Liver (tissue), 9 donors: Measurements from ENCODE around the gene OTUD7B. TPM values are rescaled to one million over a fixed set of nuclear protein-coding genes. Genes with fewer than 3 reads are reported as not detected.
A peak's percentile ranks its signal among the peaks of the same experiment; 100 is the strongest.

ENCODE experiments used
- DNase-seq: peaks from one replicate; pipeline ENCODE4 v3.0.0-alpha.2; 2017; ENCODE audit warnings: low spot score
- H3K27ac ChIP-seq, 2 donors: one replicate each; pipeline ENCODE4 v1.7.0; 2013; ENCODE audit warnings: inconsistent platforms in 2 of 2, low read length in 2 of 2, control low read depth in 1 of 2, low read depth in 1 of 2, mild to moderate bottlenecking in 1 of 2
- H3K27me3 ChIP-seq, 4 donors: one replicate each; pipeline versions ENCODE4 v1.6.1 to v1.7.0; 2013; ENCODE audit warnings: low read length in 3 of 4, inconsistent platforms in 1 of 4, mild to moderate bottlenecking in 1 of 4, moderate library complexity in 1 of 4; ENCODE audit not compliant: control insufficient read depth in 4 of 4, insufficient read depth in 4 of 4
- H3K36me3 ChIP-seq, 4 donors: one replicate each; pipeline versions ENCODE4 v1.6.1 to v1.7.0; 2013; ENCODE audit warnings: low read length in 3 of 4, mild to moderate bottlenecking in 3 of 4, low read depth in 1 of 4, moderate library complexity in 1 of 4; ENCODE audit not compliant: control insufficient read depth in 4 of 4, insufficient read depth in 3 of 4
- H3K4me1 ChIP-seq, 4 donors: one replicate each; pipeline versions ENCODE4 v1.6.1 to v1.7.0; 2013; ENCODE audit warnings: low read length in 3 of 4, mild to moderate bottlenecking in 3 of 4, moderate library complexity in 1 of 4; ENCODE audit not compliant: control insufficient read depth in 4 of 4, insufficient read depth in 4 of 4
- H3K4me3 ChIP-seq, 3 donors: one replicate each; pipeline versions ENCODE4 v1.6.1 to v1.7.0; 2013; ENCODE audit warnings: low read length in 3 of 3, control low read depth in 1 of 3, low read depth in 1 of 3, mild to moderate bottlenecking in 1 of 3
- H3K9ac ChIP-seq, 2 donors: one replicate each; pipeline ENCODE4 v1.7.0; 2013; ENCODE audit warnings: low read length in 2 of 2, mild to moderate bottlenecking in 2 of 2, moderate library complexity in 2 of 2, control low read depth in 1 of 2, low read depth in 1 of 2
- H3K9me3 ChIP-seq, 4 donors: one replicate each; pipeline versions ENCODE4 v1.6.1 to v1.7.0; 2013; ENCODE audit warnings: low read length in 3 of 4; ENCODE audit not compliant: control insufficient read depth in 4 of 4
- ATF3 ChIP-seq: IDR thresholded peaks from 2 replicates; pipeline ENCODE4 v1.6.1; 2016; ENCODE audit warnings: antibody characterized with exemption
- CTCF ChIP-seq: fragments of 150-350 bp; IDR thresholded peaks from 2 replicates; pipeline ENCODE4 v1.5.1; 2017; ENCODE audit warnings: improper control_type of control experiment, low read depth, low read length; ENCODE audit not compliant: missing input control
- EGR1 ChIP-seq, 2 donors: IDR thresholded peaks; 2 replicates each; pipeline ENCODE4 v1.6.1; 2016 to 2018; ENCODE audit warnings: antibody characterized with exemption in 2 of 2, low read depth in 2 of 2
- FOXA1 ChIP-seq: IDR thresholded peaks from 2 replicates; pipeline ENCODE4 v1.6.1; 2016; ENCODE audit warnings: antibody characterized with exemption
- FOXA2 ChIP-seq: IDR thresholded peaks from 2 replicates; pipeline ENCODE4 v1.6.1; 2016; ENCODE audit warnings: antibody characterized with exemption
- GABPA ChIP-seq, 2 donors: IDR thresholded peaks in 1 of 2; conservative IDR thresholded peaks in 1 of 2; 2 replicates each; pipeline ENCODE4 v1.6.1; 2016; ENCODE audit warnings: antibody characterized with exemption in 2 of 2, mild to moderate bottlenecking in 1 of 2, moderate library complexity in 1 of 2
- HNF4A ChIP-seq, 2 donors: conservative IDR thresholded peaks; 2 replicates each; pipeline ENCODE4 v1.6.1; 2016; ENCODE audit warnings: antibody characterized with exemption in 2 of 2, mild to moderate bottlenecking in 2 of 2
- HNF4G ChIP-seq: IDR thresholded peaks from 2 replicates; pipeline ENCODE4 v1.6.1; 2016; ENCODE audit warnings: antibody characterized with exemption
- JUND ChIP-seq, 2 donors: IDR thresholded peaks; 2 replicates each; pipeline ENCODE4 v1.6.1; 2016; ENCODE audit warnings: antibody characterized with exemption in 2 of 2
- MAX ChIP-seq: IDR thresholded peaks from 2 replicates; pipeline ENCODE4 v1.6.1; 2016; ENCODE audit warnings: antibody characterized with exemption
- NR2F2 ChIP-seq: IDR thresholded peaks from 2 replicates; pipeline ENCODE4 v1.6.1; 2016; ENCODE audit warnings: antibody characterized with exemption
- RAD21 ChIP-seq, 2 donors: IDR thresholded peaks; 2 replicates each; pipeline ENCODE4 v1.6.1; 2016; ENCODE audit warnings: antibody characterized with exemption in 2 of 2, mild to moderate bottlenecking in 2 of 2
- REST ChIP-seq: IDR thresholded peaks from 2 replicates; pipeline ENCODE4 v1.6.1; 2016; ENCODE audit warnings: antibody characterized with exemption, mild to moderate bottlenecking
- RXRA ChIP-seq, 2 donors: IDR thresholded peaks; 2 replicates each; pipeline ENCODE4 v1.6.1; 2017 to 2018; ENCODE audit warnings: antibody characterized with exemption in 2 of 2, mild to moderate bottlenecking in 1 of 2
- SP1 ChIP-seq: IDR thresholded peaks from 2 replicates; pipeline ENCODE4 v1.6.1; 2018; ENCODE audit warnings: antibody characterized with exemption, mild to moderate bottlenecking
- TAF1 ChIP-seq: conservative IDR thresholded peaks from 2 replicates; pipeline ENCODE4 v1.6.1; 2016; ENCODE audit warnings: antibody characterized with exemption, mild to moderate bottlenecking
- ZBTB33 ChIP-seq: IDR thresholded peaks from 2 replicates; pipeline ENCODE4 v1.6.1; 2016; ENCODE audit warnings: antibody characterized with exemption
- whole genome bisulfite sequencing: extraction: QIAGEN DNeasy Blood & Tissue Kit; methylation state at CpG from one replicate; pipeline ENCODE4 v1.1.7; 2013; 5-methylcytosine and 5-hydroxymethylcytosine counted together
- polyA plus RNA-seq, 2 donors: library from polyadenylated mRNA; stranded (reverse) in 1 of 2; unstranded in 1 of 2; fragments of 200-250 nt in 1 of 2; fragments of >200 nt in 1 of 2; fragmentation: Nextera tagmentation in 1 of 2; extraction: Ambion mirVana in 1 of 2; gene quantifications; one replicate each; pipeline versions ENCODE4 v1.2.1 to v1.2.3, GENCODE V29; 2013 to 2015
- total RNA-seq, 2 donors: library from RNA; depleted of rRNA; stranded (reverse); fragments of >200 nt; gene quantifications; one replicate each; pipeline ENCODE4 v1.2.3, GENCODE V29; 2014
- donor health status: healthy.
- donor health status: healthy.
- donor health status: healthy.
- donor health status: healthy.
- donor health status: healthy.

The OTUD7B gene
- total and polyA plus RNA-seq, 4 donors: 2.1 to 19.2 (median 6.9) TPM

GRCh38 chr1:149942885-149943284 lies 67.6 kb downstream of the OTUD7B start (continued):
- no peak for TF ChIP-seq REST

GRCh38 chr1:149942207-149942606 lies 68.3 kb downstream of the OTUD7B start:
- Histone ChIP-seq H3K27me3 (no peaks in the 10 kb centered on the region), H3K27ac (no peak overlapping the region), H3K36me3 (peaks cover 8 to 25% (median 11%) of the 10 kb centered on the region in 4 donors), H3K9me3 (no peaks in the 10 kb centered on the region), H3K4me3 (no peak overlapping the region), H3K4me1 (peaks cover 0 to 16% (median 4%) of the 10 kb centered on the region in 4 donors), H3K9ac (no peak overlapping the region)
- TF ChIP-seq RAD21 (IDR thresholded peaks at IDR 0.05) (peak; percentile 26 to 35), GABPA (IDR thresholded peaks at IDR 0.05 in 1 of 2, conservative IDR thresholded peaks at IDR 0.05 in 1 of 2) (no peak), TAF1 (no peak), SP1 (no peak), CTCF (no peak), ZBTB33 (no peak)
- no peak for DNase-seq
- WGBS: 58% methylated on average over 5 of the region's 5 CpGs

GRCh38 chr1:149940427-149940826 lies 70.1 kb downstream of the OTUD7B start:
- Histone ChIP-seq H3K4me1 (peaks cover 9 to 28% (median 12%) of the 10 kb centered on the region in 4 donors), H3K27me3 (no peaks in the 10 kb centered on the region), H3K9me3 (no peaks in the 10 kb centered on the region), H3K4me3 (no peak overlapping the region), H3K36me3 (peaks cover 6 to 19% (median 8%) of the 10 kb centered on the region in 4 donors), H3K27ac (peak overlapping the region in 1 of 2 donors; percentile 84), H3K9ac (no peak overlapping the region)
- WGBS: 94% methylated on average over 3 of the region's 3 CpGs
- DNase-seq: no peak
- TF ChIP-seq RAD21 (IDR thresholded peaks at IDR 0.05) (no peak), RXRA (IDR thresholded peaks at IDR 0.05) (no peak), FOXA2 (no peak), HNF4A (conservative IDR thresholded peaks at IDR 0.05) (no peak), FOXA1 (no peak), EGR1 (IDR thresholded peaks at IDR 0.05; ENCODE audit: low read depth in 2 of 2) (no peak), ZBTB33 (no peak), MAX (no peak), HNF4G (no peak), GABPA (IDR thresholded peaks at IDR 0.05 in 1 of 2, conservative IDR thresholded peaks at IDR 0.05 in 1 of 2) (no peak), JUND (IDR thresholded peaks at IDR 0.05) (no peak), SP1 (no peak), ATF3 (no peak), REST (no peak), NR2F2 (no peak)
